HG03558 (cell line): ENCODE data around the gene GPHN.

Source experiments
- ATAC-seq: cut with Tn5 transposase; IDR thresholded peaks from one replicate; pipeline ENCODE4 v1.9.1; 2021; ENCODE audit warnings: moderate number of reproducible peaks; ENCODE audit not compliant: unreplicated experiment; ENCODE audit errors: extremely low read depth

GPHN gene

DNA sequence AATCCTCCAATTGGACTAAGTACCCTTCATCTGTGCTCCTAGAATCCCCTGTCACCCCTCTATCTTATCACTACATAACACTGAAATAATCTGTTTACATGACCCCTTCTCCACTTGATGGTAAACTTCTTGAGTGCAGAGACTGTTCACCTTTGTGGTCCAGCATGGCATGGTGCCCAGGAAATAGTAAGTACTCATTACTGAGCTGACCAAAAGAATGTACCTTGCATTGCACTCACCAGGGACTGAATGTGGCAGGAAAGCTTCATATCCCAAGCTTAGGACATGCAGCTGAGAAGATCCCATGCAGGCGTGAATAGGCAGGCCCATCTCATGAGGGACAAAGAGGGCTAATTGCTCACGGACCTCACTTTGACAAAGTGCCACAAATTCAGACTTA lies 679.9 kb downstream of the GPHN start:
- no peak for ATAC-seq

DNA sequence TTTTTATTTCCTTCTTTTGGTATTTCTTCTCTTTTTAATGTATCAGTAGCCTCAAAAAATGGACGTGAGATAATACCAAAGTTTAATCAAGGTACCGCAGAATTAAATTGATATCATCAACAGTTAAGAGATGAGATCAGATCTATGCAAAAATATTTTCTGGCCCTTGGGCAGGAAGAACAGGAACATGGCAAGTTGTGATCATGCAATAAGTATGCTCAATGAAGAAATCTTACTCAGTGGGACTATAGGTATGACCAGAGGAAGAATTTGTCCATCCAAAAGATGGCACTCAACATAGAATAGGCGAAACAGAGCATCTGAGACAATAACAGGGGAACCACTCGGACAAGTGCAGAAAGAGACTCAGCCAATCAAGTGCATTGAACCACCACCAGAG lies 680.4 kb downstream of the GPHN start:
- no peak for ATAC-seq

DNA sequence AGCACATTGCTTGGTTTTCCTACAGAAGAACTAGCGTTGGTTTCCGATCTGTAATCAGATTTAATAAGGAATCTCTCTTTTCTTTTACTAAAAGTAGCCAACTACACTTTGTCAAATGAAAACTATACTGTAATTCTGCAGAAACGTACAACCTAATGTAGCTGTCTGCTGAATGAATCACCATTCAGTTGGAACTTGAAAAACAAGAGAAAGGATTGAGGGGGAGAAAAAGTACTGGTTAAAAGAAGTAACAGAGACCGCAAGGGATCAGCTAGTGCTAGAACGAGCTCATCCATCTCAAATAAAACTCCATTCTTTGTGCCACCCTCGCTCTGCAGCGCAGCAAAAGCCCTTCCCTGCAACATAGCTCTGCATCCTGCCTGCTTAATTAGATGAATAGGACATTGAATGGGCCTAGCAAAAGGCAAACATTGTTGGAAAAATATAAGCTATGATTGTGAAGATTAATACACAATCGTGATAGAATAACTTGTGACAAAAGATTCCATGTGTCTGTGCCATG lies 683.9 kb downstream of the GPHN start:
- no peak for ATAC-seq

- no peak for ATAC-seq
Observed at GRCh38 chr14:67192366-67192765, 684.4 kb downstream of the GPHN start.

- no peak for ATAC-seq
Observed at GRCh38 chr14:67195279-67195678, 687.3 kb downstream of the GPHN start.

DNA sequence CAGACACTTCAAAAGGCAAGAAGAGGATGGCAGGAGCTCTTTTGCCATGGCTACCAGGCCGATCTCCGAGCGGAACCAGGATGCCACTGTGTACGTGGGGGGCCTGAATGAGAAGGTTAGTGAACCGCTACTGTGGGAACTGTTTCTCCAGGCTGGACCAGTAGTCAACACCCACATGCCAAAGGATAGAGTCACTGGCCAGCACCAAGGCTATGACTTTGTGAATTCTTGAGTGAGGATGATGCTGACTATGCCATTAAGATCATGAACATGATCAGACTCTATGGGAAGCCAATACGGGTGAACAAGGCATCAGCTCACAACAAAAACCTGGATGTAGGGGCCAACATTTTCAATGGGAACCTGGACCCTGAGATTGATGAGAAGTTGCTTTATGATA lies 691.1 kb downstream of the GPHN start:
- ATAC-seq = no peak

DNA sequence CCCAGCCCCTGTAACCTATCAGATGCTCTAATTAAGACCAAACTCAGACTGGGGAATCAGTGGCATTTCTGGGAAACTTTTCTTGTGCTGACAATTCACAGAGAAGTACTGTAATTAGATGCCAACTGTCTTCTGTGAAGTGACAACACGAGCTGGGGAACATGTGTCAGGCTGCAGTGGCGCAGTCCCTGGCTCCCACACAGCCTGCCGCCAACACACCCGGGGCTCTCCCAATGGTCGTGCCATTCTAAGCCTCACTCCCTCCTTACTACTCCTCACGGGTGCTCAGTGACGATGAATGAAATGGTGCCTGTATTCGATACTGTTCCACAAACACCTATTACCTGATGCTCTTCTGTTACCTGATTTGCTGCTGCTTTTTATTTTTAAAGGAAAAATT lies 699.9 kb downstream of the GPHN start:
- ATAC-seq = no peak

GRCh38 chr14:67218126-67218525 lies 710.2 kb downstream of the GPHN start:
- ATAC-seq = no peak

GRCh38 chr14:67221248-67221981 lies 713.5 kb downstream of the GPHN start:
- ATAC-seq = no peak

GRCh38 chr14:67221982-67222328 lies 714.0 kb downstream of the GPHN start:
- ATAC-seq = no peak

DNA sequence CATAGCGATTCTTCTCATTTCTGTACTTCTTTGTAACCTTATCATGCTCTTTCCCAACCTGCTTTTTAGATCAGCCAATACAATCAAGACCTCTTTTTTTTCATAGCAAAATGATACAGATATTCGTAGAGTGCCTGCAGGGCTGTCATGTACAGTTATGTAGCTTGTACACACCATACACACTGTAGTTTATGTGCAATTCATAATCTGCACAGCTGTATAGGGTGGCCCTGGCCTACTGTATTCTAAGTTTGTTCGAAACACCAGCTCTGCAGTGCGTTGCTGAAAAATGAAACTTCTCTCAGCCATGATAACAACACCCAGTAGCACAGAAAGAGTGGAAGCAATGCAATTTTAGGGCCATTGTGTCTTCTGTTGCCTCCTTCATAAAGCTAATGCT lies 717.6 kb downstream of the GPHN start:
- ATAC-seq = no peak

DNA sequence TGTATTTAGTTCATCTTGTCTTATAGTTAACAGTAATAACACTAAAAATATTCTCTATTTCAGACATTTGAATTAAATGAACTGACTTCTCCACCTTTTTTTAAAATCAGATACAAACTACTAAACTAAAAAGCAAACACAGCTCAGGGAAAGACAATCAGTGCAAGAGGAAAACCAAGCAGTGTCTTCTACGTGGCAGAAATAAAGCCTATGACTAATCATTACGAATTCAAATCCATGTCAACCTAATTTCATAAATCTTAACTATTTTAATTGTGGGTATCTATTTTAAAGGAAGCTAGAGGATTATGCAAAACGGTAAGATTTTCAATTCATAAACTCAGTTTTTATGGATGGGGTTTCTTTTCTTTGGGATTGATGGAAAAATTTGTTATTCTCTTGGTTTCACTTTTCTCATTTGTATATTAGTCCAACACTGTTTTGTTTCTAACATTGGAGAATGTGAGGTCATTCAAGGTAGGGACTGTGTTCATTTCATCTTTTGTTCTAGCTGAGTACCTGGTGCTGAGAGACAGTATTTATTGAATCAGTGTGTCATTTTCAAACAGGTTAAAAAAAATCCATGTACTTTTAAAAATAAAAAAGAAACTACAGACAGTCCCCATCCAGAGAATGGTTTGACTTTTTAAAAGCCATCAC lies 720.5 kb downstream of the GPHN start:
- no peak for ATAC-seq
